Measurements from ENCODE around the gene ALDH1A1.
A peak's percentile ranks its signal among the peaks of the same experiment; 100 is the strongest.

The ALDH1A1 gene

DNA sequence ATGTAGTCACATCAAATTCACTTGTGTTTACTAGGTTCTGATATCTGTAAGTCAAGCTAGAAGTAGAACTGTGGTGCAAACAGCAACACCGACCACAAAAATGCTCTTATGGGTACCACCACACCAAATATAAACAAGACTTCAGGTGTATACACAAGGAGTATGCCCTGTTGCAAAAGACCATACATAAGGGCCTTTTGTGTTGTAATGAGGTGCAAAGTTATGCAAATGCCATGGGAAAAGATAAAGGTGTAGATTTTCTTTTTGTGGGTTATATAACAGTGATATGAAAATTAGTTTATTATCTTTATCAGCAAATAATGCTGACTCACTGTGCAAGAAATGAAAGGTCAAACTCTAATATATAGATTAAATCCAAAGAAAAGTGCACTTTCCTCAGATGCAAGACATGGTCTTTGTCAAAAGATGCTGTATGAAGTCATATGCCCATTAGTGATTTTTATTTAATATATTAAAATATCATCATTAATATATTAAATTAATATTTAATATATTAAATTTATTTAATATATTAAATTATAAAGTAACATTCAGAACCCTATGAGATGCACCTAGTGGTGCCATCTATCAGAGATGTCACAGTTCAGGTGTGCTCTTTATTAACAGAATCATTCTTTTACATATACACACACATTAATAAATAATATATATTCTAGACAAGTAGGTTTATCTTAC lies 26.7 kb upstream of the ALDH1A1 start:
- DNase-seq = no peak

DNA sequence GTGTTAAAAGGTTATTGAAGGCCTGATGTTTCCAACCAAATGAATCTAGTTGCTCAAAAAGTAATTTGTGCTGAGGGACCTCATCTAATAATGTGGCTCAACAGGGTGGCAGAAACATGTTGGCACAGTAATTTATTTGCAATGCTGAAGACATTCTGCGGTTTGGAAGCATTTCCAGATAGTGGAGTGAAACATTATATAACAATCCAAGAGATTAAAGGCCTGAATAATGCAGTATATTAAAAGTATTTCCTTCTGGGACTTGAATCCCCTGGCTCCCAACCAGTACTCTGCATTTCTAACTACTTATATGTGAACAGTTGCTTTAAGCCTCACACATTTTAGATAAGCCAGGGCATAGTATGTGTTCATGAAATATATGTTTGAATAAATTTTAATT lies 25.9 kb upstream of the ALDH1A1 start:
- DNase-seq = no peak

DNA sequence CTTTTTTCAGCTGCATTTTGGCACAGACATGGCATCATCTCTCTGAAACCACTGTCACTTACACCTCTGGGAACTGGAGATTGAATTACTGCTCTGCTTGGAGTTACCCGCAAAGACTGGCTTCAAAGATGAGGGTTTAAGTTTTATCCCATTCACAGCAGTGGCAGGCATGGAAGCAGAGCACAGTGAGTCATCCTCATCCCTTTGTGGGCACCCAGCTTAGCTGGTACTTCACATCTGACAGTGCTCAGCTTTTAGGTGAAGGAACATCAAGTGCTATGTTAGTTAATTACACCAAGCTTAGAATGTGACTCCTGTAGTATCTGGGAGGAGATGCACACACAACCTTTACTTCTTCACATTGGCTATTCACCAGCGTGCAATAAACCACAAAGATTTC lies 24.8 kb upstream of the ALDH1A1 start:
- no peak for DNase-seq

DNA sequence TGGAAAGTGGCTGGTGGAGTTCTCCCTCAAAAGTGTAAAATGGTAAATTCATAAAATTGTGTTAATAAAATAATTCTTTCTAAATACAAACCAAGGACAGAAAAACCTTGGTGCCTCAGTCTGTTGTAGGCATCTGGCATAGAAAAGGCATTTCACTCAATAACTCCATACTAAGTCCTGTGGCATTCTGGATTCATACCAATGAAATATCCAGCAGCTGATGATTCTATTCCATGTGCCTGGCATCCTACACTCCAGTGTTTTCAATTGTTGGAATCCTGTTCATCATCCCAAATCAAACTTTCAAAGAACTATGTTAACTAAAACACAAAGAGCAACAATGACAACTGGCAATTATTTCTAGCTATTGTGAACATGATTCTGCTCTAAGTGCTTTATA lies 21.6 kb upstream of the ALDH1A1 start:
- DNase-seq = no peak

DNA sequence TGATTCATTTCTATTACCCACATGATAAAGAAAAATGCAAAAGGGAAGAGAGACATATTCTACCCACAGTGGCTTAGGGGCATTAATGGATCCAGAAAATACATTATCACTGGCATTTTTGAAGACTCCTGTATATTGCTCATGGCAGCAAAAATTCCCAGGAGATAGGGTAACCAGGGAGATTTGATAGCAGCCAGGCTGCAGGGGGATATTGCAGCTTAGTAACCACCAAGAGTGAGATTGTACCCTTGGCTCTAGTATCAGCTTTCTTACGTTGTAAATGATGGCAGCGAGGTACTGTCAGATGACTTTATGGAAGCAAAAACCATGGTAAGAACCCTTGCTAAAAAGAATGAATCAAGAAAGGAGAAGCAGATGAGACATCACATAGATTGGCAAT lies 19.8 kb upstream of the ALDH1A1 start:
- no peak for DNase-seq

GRCh38 chr9:72971411-72971810 lies 18.6 kb upstream of the ALDH1A1 start:
- no peak for DNase-seq

DNA sequence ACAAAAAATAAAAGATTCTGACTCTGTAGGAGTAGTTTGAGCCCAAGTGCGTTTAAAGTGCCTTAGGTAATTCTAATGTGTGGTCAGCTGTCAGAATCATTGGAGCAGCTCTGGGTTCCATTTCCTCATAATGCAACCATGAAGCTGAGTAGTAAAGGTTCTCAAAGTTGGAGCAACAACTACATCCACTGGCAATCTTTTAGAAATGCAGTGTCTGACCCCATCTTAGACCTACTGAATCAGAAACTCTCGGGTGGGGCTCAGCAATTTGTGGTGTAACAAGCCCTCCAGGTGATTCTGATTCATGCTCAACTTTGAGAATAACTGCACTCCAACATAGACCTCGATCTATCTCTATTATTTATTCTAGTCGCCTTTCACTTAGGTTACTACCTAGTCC lies 7.6 kb upstream of the ALDH1A1 start:
- peak; percentile 22 to 54 (median 52) for DNase-seq

GRCh38 chr9:72958485-72959281 lies 5.8 kb upstream of the ALDH1A1 start:
- no peak for DNase-seq

- peak in 2 of 3 donors; percentile 25 to 41 for DNase-seq
Observed at GRCh38 chr9:72955571-72955970, 2.7 kb upstream of the ALDH1A1 start.

DNA sequence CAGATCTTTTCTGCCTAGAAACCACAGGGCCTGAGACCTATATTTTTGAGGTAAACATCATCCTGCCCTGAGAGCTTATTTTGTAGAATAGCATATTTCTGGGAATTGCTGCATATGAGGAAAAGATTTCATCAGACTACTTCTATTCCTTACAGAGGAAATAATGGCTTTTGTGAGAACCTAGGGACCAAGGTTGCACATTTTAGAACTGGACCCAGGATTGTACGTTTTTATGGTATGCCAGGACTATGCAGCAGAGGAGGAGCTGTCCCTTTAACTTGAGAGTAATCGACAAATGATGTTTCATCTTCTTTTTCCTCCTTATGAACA lies 2.2 kb upstream of the ALDH1A1 start:
- DNase-seq = no peak

- peak in 2 of 3 donors; percentile 10 to 32 for DNase-seq
Observed at GRCh38 chr9:72954431-72955125, 1.7 kb upstream of the ALDH1A1 start.

GRCh38 chr9:72952381-72952690 lies 517 bp downstream of the ALDH1A1 start:
- no peak for DNase-seq

DNA sequence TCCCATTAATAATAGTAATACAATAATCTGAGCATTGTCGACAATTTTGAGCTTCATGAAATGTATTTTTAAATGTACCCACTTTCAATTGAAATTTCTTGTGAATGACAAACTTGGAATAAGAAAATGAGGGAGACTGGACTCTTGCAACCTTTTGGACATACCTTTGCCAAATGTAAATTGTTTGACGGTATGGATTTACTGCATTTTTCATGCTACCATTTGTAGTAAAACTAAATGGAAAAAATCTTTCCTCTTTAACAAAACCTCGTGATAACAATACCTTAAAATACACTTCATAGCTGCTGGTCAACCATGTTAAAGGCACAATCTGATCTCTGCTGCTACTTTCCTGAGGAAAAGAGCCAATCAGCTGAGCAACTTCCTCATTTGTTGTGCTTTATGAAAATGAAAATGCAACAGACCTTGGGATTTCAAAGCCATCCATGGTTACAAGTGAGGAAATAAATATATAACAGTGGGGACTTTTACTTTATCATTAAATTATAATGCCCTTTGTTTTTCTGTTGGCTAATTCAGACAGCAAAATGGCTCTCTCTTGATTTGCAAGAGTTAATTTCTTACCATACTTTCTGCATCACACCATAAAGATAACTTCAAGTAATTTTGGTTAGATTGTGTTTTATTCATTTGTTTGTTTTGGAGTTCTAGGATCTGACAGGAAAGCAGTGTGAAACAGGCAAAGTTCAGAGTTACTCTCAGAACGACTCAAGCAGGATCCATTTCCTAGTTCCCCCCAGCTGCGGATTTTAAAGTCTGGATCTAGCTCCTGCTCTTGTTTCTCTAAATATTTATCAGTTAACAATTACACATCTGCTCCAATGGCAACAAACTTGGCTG lies 1.1 kb downstream of the ALDH1A1 start:
- peak; percentile 70 to 86 (median 78) for DNase-seq

DNA sequence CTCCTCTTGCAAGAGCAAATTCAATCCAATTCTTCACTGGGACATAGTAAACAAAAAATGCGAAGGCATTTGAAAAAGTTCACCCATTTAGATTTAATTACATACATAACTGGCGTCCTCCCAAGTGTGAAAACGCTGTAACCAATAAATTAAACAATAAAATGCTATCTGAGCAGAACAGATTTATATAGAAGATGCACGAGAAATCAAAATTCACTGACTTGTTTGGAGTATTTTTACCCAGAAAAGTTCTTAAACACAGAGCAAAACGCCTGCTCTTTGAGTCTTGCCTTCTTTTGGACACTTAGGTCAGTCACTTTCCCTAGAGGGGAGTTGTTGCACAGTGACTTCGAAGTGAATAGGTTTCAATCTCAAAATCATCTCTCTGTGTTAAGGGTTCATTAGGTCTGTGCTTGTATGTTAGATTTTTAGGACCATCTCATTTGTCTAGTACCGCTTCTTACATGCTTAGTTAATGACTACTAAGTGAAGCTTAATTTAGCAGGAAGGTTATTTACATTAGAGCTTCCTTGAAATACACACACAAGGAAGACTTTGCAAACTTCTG lies 1.9 kb downstream of the ALDH1A1 start:
- DNase-seq = no peak

GRCh38 chr9:72949918-72950325 lies 2.9 kb downstream of the ALDH1A1 start:
- DNase-seq = no peak

DNA sequence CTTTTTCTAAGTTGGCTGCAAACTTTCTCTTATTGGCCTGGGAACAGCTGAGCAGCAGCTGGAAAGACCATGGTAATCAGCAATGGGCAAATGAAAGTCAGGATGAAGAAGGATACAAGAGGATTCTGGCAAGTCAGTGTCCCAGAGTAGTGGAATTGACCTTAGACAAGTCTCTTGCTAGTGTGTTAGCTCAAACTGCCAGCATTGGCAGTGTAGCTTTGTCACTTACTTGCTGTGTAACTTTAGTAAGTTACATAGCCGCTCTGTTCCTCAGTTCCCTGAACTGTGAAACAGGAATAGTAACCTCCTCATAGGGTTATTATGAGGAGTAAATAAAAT lies 3.6 kb downstream of the ALDH1A1 start:
- no peak for DNase-seq

GRCh38 chr9:72948575-72949243 lies 4.1 kb downstream of the ALDH1A1 start:
- DNase-seq = peak in 1 of 3 donors; percentile 42

GRCh38 chr9:72947984-72948465 lies 4.8 kb downstream of the ALDH1A1 start:
- no peak for DNase-seq

DNA sequence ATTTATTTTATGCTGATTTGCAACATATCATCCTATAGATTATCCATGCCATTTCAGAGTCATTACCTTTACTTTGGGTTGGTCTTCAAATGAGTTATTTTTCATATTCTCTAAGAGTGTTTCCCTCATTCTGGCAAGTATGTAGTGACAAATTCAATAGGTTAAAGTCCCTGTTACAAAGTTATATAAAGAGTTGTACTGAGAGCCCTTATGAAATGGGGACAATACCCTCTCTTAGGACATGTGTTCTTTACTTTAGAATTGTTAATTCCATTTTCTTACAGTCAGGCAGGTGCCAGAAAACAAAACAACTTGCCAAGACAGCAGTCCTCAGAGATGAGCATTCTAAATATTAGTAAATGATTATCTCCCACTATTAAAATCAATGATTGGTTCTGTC lies 6.0 kb downstream of the ALDH1A1 start:
- no peak for DNase-seq

- no peak for DNase-seq
Observed at GRCh38 chr9:72946318-72946717, 6.5 kb downstream of the ALDH1A1 start.

DNA sequence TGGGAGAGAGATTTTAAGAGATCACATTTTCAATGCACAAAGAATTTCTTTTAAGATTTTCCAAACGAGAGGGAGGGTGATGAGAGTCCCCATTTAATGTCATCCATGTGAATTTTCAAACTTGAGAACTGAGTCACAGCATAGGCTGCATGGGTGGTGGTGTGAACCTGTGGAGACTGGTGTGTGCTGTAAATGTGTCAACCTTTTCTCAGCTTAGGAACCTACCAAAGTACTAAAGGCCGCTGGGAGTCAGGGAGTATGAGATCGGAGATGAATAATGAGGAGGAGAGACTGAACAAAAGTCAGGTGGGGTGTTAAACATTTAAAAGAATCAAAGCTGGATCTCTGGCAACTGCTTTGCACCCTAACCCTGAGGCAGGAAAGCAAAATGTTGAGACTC lies 7.5 kb downstream of the ALDH1A1 start:
- no peak for DNase-seq

- no peak for DNase-seq
Observed at GRCh38 chr9:72943844-72944462, 8.9 kb downstream of the ALDH1A1 start.

All from suppressor macrophage treated with lipopolysaccharide for 1 hour (primary cell).